Fibroblast of lung (primary cell): ENCODE measurements around the gene TPI1.

Experiments
- CTCF ChIP-seq, 2 donors: IDR thresholded peaks in 1 of 2; conservative IDR thresholded peaks in 1 of 2; 1 replicate in 1 of 2; 2 replicates in 1 of 2; pipeline ENCODE4 v1.5.1; 2011 to 2012; ENCODE audit warnings: low read length in 2 of 2, control low read depth in 1 of 2, inconsistent platforms in 1 of 2, low read depth in 1 of 2, mild to moderate bottlenecking in 1 of 2
- EZH2 ChIP-seq: IDR thresholded peaks from 2 replicates; pipeline ENCODE4 v1.5.1; 2012; ENCODE audit warnings: low read length, control low read depth, mild to moderate bottlenecking; ENCODE audit errors: missing control alignments

- no peak for TF ChIP-seq CTCF (conservative IDR thresholded peaks at IDR 0.05 in 1 of 2, IDR thresholded peaks at IDR 0.05 in 1 of 2; ENCODE audit: low read depth in 1 of 2, low read length in 2 of 2)
- no peak for TF ChIP-seq EZH2
Observed at GRCh38 chr12:6839482-6840201, 27.7 kb upstream of the TPI1 start.
